Activated CD4-positive, alpha-beta T cell treated with anti-CD3 and anti-CD28 coated beads for 36 hours (primary cell): Measurements from ENCODE around the gene RNF223. TPM values are rescaled to one million over a fixed set of nuclear protein-coding genes. Genes with fewer than 3 reads are reported as not detected.
A peak's percentile ranks its signal among the peaks of the same experiment; 100 is the strongest.

Experiments used
- ATAC-seq: fragments of 200-7000 bp; cut with Tn5 transposase; one replicate; pipeline ENCODE4 v1.10.0; 2021; ENCODE audit warnings: mild to moderate bottlenecking, moderate library complexity
- CTCF ChIA-PET: fragments of 350-600 bp; sonication (Branson Sonifier 250); formaldehyde crosslinking; loops from one replicate; lab custom pipeline; 2021; ENCODE audit warnings: antibody characterized with exemption; lab: Charles Lee
- POLR2A ChIA-PET: fragments of 350-600 bp; sonication (Branson Sonifier 250); formaldehyde crosslinking; loops from one replicate; lab custom pipeline; 2021; ENCODE audit warnings: antibody characterized with exemption, inconsistent platforms; lab: Charles Lee
- DNase-seq: peaks from one replicate; pipeline ENCODE4 v3.0.0-alpha.2; 2020
- H3K27ac Mint-ChIP-seq: one replicate; pipeline ENCODE4 v1.8.0; 2021; ENCODE audit warnings: mixed read lengths
- H3K27me3 Mint-ChIP-seq: one replicate; pipeline ENCODE4 v1.8.0; 2021; ENCODE audit warnings: mixed read lengths
- H3K36me3 Mint-ChIP-seq: one replicate; pipeline ENCODE4 v1.8.0; 2021; ENCODE audit warnings: low read depth, mixed read lengths
- H3K4me1 Mint-ChIP-seq: one replicate; pipeline ENCODE4 v1.8.0; 2021; ENCODE audit warnings: mixed read lengths
- H3K4me3 Mint-ChIP-seq: one replicate; pipeline ENCODE4 v1.8.0; 2021; ENCODE audit warnings: mild to moderate bottlenecking, moderate library complexity, mixed read lengths
- H3K9me3 Mint-ChIP-seq: one replicate; pipeline ENCODE4 v1.8.0; 2021; ENCODE audit warnings: low read depth, mixed read lengths
- intact Hi-C, 2 experiments: fragments of 100-400 bp; cut with DNase I in 1 of 2; cut with micrococcal nuclease in 1 of 2; formaldehyde crosslinking; loops; one replicate each; pipeline versions ENCODE4 v1.14.2 to v1.15.1; 2022 to 2024; cut with DNase I, micrococcal nuclease
- total RNA-seq, 2 experiments: library from RNA; stranded (reverse); gene quantifications; one replicate each; pipeline ENCODE4 v1.2.3, GENCODE V29; 2021

Gene RNF223
- total RNA-seq, 2 experiments from 2014 or later, result not detected

- Mint-ChIP-seq H3K27ac (no peak overlapping the region), H3K4me3 (no peak overlapping the region), H3K36me3 (no peaks in the 10 kb centered on the region), H3K4me1 (peaks cover 4% of the 10 kb centered on the region), H3K27me3 (peaks cover 10% of the 10 kb centered on the region), H3K9me3 (no peaks in the 10 kb centered on the region)
- ChIA-PET CTCF (no interaction called here), POLR2A (no interaction called here)
- DNase-seq, result no peak
- ATAC-seq, result no peak
- intact Hi-C loops, result loop anchor here in 1 of 2 experiments (10.0 kb wide), 1 partner anchor 62 kb away; the partner anchor contains the start of genes KLHL17 and PLEKHN1
Measured at GRCh38 chr1:1026599-1027413, 47.3 kb downstream of the RNF223 start.

DNA sequence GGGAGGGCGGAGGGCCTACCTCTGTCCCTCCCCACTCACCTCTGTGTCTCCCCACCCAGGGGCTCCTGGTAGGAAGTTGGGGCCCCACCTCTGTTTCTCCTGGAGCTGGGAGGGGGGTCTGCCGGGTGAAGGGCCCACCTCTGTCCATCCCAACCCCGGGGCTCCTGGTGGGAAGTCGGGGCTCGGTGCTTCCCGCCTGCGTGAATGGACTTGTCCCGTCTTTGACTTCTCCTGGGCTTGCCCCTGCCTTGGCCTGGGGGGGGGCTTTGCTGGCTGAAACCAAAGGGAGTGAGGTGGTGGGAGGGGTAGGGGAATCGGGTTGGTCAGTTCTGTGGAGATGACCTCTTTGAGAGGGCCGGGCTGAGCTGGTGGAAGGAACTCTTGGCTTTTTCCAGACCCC is 48.4 kb downstream of the RNF223 start:
- H3K36me3 Mint-ChIP-seq, result no peaks in the 10 kb centered on the region
- ATAC-seq (no peak), DNase-seq (no peak)
- intact Hi-C loops, result loop anchor here in 1 of 2 experiments (10.0 kb wide), 1 partner anchor 61 kb away; the partner anchor contains the start of genes KLHL17 and PLEKHN1
- H3K27ac Mint-ChIP-seq, result no peak overlapping the region
- peaks cover 11% of the 10 kb centered on the region for H3K27me3 Mint-ChIP-seq
- H3K9me3 Mint-ChIP-seq, result no peaks in the 10 kb centered on the region
- peaks cover 4% of the 10 kb centered on the region for H3K4me1 Mint-ChIP-seq
- ChIA-PET POLR2A (no interaction called here), CTCF (no interaction called here)
- no peak overlapping the region for H3K4me3 Mint-ChIP-seq

DNA sequence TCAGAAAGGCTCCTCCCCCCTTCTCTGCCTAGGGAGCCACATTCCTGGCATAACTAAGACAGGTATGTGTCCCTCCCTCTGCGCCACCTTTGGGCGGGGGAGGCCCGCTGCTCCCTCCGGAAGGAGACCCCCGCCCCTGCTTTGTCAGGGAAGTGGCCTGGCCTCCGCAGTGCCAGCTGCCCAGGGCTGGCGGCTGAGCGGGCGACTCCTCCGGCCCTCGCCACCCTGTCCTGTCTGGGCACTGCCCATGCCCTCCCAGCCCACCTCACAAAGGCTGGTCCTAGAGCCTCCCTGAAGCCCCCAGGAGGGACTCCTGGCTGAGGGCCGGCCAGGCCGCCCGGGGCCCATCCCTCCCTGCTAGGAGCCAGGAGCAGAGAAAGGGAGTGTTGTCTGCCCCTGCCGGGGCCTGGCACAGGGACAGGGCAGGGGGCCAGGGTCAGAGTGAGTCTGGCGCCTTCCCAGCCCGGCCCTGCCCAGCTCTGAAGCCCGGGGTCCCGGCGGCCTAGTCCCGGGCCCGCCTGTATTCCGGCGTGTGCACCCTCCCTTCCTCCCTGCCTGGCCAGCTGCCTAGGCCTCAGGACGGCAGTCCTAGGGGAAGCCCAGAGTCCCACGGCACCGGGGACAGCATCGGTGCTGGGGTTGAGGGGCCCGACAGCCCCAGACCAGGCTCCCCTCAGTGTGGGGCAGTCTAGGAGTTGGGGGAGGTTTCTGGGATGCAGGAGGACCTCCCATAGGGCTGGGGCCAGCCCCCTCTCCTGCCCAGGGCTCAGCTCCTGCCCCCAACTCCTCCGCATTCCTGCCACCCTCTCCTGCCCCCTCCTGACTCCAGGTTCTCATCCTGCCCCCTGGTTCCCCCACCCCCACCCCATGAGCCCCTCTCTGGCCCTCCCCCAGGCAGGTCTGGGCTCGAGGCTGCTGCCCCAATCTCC is 49.1 kb downstream of the RNF223 start:
- CTCF ChIA-PET, result no interaction called here
- intact Hi-C loops, result loop anchor here in 1 of 2 experiments (10.0 kb wide), 1 partner anchor 60 kb away; the partner anchor contains the start of genes KLHL17 and PLEKHN1
- ATAC-seq, result no peak
- no peaks in the 10 kb centered on the region for H3K9me3 Mint-ChIP-seq
- no peak overlapping the region for H3K4me3 Mint-ChIP-seq
- no peak for DNase-seq
- H3K36me3 Mint-ChIP-seq, result no peaks in the 10 kb centered on the region
- peaks cover 11% of the 10 kb centered on the region for H3K27me3 Mint-ChIP-seq
- peaks cover 4% of the 10 kb centered on the region for H3K4me1 Mint-ChIP-seq
- no peak overlapping the region for H3K27ac Mint-ChIP-seq
- POLR2A ChIA-PET, result no interaction called here

DNA sequence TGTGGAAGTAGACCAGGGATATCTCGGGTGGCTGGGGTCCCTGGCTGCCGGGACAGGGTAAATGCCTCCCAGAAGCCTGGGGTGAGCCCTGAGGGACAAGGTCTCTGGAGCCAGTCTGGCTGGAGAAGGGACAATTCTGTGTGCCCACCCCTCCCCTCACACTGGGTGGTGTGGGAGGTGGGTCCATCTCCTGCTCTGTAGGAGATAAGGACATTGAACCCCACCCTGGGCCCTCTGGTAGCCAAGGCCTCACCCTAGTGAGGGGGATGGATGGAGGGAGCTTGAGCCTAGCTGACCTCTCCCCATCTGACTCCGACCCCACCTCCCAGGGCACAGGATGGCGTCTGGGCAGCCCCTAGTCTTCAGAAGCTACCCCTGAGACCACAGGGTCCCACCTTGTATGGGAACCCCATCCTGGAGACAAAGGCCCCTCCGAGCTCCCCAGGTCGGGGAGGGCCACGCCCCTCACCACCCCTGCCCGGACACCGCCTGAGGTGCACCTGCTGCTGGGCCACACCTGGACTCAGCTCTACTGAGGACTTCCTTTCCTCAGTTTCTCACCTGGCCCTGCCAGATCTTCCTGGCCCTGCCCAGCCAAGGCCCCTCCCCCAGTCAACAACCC is 49.8 kb downstream of the RNF223 start:
- DNase-seq (no peak), ATAC-seq (no peak)
- ChIA-PET POLR2A (no interaction called here), CTCF (interaction anchor here (0.6 to 1.1 kb wide), 2 partner anchors 9 to 135 kb away, joined by 3 to 6 read pairs; no protein-coding TSS in a partner anchor)
- Mint-ChIP-seq H3K27me3 (peaks cover 11% of the 10 kb centered on the region), H3K4me1 (peaks cover 4% of the 10 kb centered on the region), H3K9me3 (no peaks in the 10 kb centered on the region), H3K36me3 (no peaks in the 10 kb centered on the region), H3K27ac (no peak overlapping the region), H3K4me3 (no peak overlapping the region)
- intact Hi-C loops, result loop anchor here in 1 of 2 experiments (10.0 kb wide), 1 partner anchor 59 kb away; the partner anchor contains the start of genes KLHL17 and PLEKHN1

DNA sequence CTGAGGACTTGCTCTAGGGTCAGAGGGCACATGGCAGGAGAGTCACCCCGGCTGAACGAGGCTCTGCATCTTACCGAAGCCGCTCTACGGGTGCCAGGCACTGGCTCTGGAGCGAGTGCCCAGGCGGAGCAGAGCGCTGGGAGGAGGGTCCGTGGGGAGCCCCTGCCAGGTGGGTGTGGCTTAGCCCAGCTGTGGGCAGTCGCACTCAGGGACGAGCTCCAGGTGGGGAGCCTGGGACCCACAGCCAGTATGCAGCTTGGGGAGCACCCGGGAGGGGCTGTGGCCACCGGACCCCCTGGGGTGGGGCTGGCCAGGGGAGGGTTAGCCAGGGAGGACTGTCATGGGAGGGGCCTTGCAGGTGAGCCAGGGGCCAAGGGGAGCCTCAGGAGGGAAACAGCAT is 50.4 kb downstream of the RNF223 start:
- H3K27me3 Mint-ChIP-seq, result peaks cover 11% of the 10 kb centered on the region
- ChIA-PET POLR2A (no interaction called here), CTCF (interaction anchor here (0.6 to 1.1 kb wide), 2 partner anchors 10 to 135 kb away, joined by 3 to 6 read pairs; no protein-coding TSS in a partner anchor)
- no peaks in the 10 kb centered on the region for H3K36me3 Mint-ChIP-seq
- intact Hi-C loops, result loop anchor here in 1 of 2 experiments (2.0 to 10.0 kb wide), 2 partner anchors 13 to 59 kb away; partner anchors contain the start of genes KLHL17 and PLEKHN1
- peaks cover 8% of the 10 kb centered on the region for H3K4me1 Mint-ChIP-seq
- ATAC-seq, result no peak
- no peak overlapping the region for H3K27ac Mint-ChIP-seq
- H3K4me3 Mint-ChIP-seq, result no peak overlapping the region
- H3K9me3 Mint-ChIP-seq, result no peaks in the 10 kb centered on the region
- no peak for DNase-seq

GRCh38 chr1:1022302-1023009 is 51.6 kb downstream of the RNF223 start:
- ATAC-seq, result no peak
- ChIA-PET POLR2A (no interaction called here), CTCF (interaction anchor here (0.7 kb wide), 2 partner anchors 9 to 278 kb away, joined by 3 read pairs; no protein-coding TSS in a partner anchor)
- no peak overlapping the region for H3K4me3 Mint-ChIP-seq
- intact Hi-C loops, result loop anchor here in 1 of 2 experiments (2.0 to 10.0 kb wide), 2 partner anchors 14 to 58 kb away; partner anchors contain the start of genes KLHL17 and PLEKHN1
- H3K9me3 Mint-ChIP-seq, result no peaks in the 10 kb centered on the region
- no peak for DNase-seq
- H3K4me1 Mint-ChIP-seq, result peaks cover 9% of the 10 kb centered on the region
- no peak overlapping the region for H3K27ac Mint-ChIP-seq
- H3K36me3 Mint-ChIP-seq, result no peaks in the 10 kb centered on the region
- peaks cover 11% of the 10 kb centered on the region for H3K27me3 Mint-ChIP-seq

GRCh38 chr1:1021920-1022259 is 52.2 kb downstream of the RNF223 start:
- Mint-ChIP-seq H3K9me3 (no peaks in the 10 kb centered on the region), H3K4me1 (peaks cover 13% of the 10 kb centered on the region), H3K36me3 (no peaks in the 10 kb centered on the region), H3K27ac (no peak overlapping the region), H3K4me3 (no peak overlapping the region), H3K27me3 (peaks cover 9% of the 10 kb centered on the region)
- POLR2A ChIA-PET, result no interaction called here
- ATAC-seq (no peak), DNase-seq (no peak)
- CTCF ChIA-PET, result interaction anchor here (1.1 kb wide), 1 partner anchor 25 kb away, joined by 4 read pairs; no protein-coding TSS in a partner anchor
- intact Hi-C loops, result loop anchor here in 1 of 2 experiments (2.0 to 10.0 kb wide), 2 partner anchors 15 to 57 kb away; partner anchors contain the start of genes KLHL17 and PLEKHN1

GRCh38 chr1:1021010-1021919 is 52.8 kb downstream of the RNF223 start:
- no peaks in the 10 kb centered on the region for H3K36me3 Mint-ChIP-seq

More at GRCh38 chr1:1021010-1021919, 52.8 kb downstream of the RNF223 start:
- CTCF ChIA-PET, result interaction anchor here (1.1 kb wide), 1 partner anchor 24 kb away, joined by 4 read pairs; no protein-coding TSS in a partner anchor
- Mint-ChIP-seq H3K9me3 (no peaks in the 10 kb centered on the region), H3K4me3 (peak overlapping the region; percentile 43), H3K4me1 (peaks cover 13% of the 10 kb centered on the region), H3K27ac (no peak overlapping the region), H3K27me3 (peaks cover 9% of the 10 kb centered on the region)
- intact Hi-C loops, result loop anchor here in 1 of 2 experiments (10.0 kb wide), 1 partner anchor 56 kb away; the partner anchor contains the start of genes KLHL17 and PLEKHN1
- POLR2A ChIA-PET, result no interaction called here
- DNase-seq (no peak), ATAC-seq (no peak)
